ENCODE data around the gene TVP23C.

Gene TVP23C

DNA sequence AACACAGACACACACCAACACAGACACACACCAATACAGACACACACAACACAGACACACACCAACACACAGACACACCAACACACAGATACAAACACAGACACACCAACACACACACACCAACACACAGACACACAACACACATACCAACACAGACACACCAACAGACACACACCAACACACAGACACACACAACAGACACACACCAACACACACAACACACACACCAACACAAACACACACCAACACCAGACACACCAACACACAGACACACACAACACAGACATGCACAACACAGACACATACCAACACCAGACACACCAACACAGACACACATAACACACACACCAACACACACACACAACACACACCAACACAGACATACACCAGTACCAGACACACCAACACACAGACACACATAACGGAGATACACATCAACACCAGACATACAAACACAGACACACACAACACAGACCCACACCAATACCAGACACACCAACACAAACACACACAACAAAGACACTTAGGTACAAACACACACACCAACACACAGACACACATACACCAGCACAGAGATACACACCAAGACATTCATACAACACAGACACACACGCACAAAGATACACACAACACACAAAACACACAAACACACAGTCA, 98.1 kb downstream of the TVP23C start:
- DNase-seq (ENCODE audit: low spot score): no peak

DNA sequence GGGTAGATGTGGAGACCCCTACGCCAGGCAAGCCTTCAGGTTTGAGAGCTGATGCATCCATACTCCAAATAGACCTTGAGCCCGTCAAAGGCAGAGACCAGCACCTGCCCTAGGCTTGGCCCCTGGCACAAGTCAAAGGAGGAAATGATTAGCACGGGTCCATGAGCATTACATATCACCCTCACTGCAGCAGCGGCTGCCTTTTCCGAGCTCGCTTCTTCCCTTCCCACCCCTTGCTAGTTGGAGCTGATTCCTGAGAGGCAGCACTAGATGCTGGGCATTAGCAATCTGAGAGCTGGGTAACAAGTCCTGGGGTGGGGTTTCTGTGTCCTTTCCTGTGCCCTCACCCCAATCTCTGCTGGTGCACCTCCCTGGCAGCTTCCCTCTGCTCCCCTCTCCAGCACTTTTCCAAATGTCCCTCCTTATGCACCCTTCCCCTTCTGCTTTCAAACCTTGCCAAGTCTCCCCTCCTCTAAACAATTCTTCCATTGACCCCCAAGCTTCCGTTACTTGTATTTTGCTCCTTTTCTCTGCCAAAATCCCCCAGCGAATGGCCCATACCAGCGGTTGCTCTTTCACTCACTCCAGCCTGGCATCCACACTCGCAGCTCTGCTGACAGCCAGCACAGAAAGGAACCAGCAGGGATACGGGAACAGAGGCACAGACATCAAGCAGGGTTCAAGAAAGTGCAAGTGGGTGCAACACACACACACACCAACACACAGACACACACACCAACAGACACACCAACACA, 98.9 kb downstream of the TVP23C start:
- no peak for DNase-seq (ENCODE audit: low spot score)

DNA sequence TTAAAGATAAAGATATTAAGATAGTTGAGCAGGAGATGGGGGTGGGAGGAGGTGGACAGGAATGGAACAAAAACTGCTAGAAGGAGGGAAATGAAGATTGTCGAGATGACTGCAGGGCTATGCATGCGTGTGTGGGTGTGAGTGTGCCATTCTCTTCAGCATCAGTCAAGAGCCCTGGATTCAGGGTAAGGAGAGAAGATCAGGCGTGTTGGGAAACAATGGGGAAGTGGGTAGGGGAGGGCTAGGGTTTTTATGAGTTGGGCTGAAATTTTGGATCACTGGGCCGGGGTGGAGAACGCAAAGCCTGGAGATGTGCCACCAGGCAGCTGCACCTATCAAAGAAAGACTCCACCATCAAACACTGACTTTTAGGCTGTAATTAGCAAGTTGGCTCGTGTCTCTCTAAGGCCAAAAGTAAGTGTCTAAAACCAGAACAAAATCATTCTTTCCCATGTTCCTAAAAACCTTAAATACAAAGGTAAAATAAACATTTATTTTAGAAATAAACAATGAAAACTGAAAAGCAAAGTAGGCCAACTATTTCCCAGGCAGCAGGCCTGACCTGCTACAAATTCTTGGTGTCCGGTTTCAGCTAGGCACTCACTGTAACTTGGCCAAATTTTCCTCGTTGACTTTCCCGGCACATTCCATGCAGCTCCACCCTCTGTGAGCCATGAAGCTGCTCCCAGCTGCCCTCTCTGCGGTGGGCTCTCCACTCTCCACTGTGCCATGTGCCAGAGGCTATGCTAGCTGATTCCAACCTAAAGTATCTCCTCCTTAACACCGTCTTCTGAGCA, 100.1 kb downstream of the TVP23C start:
- DNase-seq (ENCODE audit: low spot score): no peak

DNA sequence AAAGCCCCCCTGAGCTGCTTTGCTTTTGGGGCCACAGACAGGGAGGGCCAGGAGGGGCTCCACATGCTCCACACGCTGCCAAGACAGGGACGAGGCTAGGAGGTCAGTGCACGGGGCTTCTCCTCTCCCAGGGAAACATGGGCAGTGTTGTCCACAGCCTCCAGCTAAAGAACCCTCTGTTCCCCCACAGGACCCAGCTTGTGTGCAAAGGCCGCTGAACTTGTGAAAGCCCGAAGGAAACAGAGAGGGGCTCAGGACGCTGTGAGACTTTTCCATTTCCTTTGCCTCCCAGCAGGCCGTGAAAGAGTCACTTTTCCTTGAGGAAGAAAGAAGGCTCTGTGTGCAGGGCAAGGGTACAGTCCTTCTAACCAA, 105.6 kb downstream of the TVP23C start:
- no peak for DNase-seq (ENCODE audit: low spot score)

DNA sequence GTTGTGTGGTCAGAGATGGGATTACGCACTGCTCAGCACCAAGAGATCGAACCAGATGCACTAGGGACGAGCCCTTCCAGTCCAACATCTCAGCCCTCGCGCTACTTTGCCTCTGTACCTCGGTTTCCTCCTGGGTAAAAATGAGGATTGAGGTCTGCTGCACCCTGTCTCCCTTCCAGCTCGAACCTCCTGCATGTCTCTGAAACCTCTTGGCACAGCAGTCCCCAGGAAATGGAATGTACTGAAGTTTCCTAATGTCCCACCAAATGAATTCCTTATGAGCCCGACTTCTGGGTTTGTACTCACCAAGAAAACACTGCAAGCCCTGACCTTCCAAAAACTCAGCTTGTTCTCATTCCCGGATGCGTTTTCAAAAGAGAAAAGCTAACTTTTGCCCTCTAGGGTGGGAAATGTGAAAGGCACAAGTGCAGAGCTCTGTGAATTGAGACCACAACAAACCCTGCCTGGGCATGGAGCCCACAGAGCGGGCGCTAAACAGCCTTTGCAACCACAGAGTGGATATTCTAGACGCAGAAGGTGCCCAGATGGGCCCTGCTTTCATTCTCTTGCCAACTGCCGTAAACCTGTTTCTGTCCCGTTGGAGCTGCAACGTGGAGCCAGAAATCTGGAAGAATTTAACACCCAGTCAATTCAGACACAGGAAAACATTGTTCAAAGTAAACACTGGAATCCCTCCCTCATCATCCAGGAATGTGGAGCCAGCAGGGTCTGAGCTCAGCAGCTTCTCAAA, 106.1 kb downstream of the TVP23C start:
- DNase-seq (ENCODE audit: low spot score): no peak

DNA sequence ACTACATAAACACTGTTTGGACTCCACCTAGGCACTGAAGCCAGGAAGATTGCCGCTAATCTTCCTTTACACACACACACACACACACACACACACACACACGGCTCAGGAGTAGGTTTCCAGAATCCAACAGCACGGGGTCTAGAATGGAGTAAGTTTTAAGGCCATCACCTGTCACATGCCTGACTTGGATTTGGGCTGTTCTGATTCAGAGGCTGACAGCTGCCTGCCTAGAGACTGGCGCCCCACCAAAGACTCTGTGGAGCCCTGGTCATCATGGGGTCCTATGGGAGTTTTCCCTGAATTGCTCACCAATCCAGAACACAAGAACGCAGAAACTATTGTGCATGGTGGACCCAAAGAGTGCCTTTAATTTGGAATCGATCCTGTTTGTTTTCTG, 106.8 kb downstream of the TVP23C start:
- DNase-seq (ENCODE audit: low spot score): no peak

DNA sequence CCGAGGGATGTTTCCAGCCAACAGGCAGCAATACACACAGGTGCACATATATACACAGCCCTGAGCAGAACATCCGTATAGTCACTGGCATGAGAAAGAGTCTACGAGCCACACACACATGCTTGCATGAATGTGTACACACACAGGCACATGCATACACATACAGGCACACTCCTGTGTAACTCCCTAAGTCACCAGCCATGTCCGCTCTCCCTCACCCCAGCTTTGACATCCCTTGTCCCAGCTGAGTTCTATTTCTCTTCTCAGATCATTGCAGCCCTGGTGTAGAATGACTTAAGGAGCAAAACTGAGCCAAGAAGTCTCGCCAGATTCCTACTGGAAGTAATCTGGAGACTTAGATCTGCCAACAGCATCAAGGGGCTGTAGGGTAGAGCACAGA, 108.9 kb downstream of the TVP23C start:
- no peak for DNase-seq (ENCODE audit: low spot score)

DNA sequence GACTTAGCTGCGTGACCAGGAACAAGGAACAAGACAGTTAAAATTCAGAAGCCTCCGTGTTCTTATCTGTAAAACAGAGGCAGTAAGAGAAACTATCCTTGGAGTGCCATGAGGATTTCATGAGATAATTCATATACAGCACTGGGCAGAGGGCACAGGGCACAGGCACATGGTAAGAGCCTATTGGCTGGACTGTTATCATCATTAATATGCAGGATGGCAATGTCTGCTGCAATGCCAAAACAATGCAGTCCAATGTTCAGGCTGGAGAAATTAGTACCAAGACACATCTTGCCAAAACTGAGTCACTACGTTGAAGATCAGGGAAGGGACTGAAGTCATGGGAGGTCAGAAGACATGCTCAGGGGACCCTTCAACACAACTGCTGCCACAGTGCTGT, 109.5 kb downstream of the TVP23C start:
- DNase-seq (ENCODE audit: low spot score): no peak

DNA sequence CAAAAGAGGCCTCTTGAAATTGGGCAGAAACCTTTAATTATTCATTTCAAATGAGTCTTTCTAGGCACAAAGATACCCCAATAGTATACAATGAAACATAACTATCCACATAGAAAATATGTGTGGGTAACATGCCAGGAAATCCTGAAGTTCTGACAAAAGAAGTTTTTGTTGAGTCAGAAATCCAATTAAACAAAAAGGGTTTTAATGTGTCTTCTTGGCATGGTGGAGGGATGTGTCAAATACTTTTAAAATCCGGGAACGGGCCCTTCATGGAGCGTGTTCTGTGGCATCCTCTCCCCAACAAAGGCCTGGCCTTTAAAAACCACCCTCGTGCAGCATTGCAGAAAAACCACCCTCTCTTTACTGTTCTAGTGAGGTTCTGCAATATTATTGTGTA, 110.0 kb downstream of the TVP23C start:
- no peak for DNase-seq (ENCODE audit: low spot score)

DNA sequence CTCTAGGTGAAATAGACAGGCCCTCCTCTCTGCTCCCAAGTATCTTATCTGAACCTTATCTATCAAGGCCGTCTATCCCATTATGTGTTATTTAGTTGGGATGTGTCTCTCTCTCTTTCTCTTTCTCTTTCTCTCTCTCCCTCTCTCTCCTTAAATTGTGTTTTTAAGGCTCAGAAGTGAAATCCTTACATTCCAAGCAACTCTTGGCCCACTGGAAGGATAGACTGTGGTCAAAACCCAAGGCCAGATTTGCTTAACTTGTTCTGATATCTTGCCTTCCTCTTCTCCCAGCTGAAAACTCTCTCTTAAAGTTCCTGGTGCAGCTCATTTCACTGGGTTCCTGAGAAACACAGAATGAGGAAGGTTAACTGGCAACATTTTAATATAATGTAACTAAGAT, 110.5 kb downstream of the TVP23C start:
- no peak for DNase-seq (ENCODE audit: low spot score)
